Measurements from ENCODE around the gene ZNF687. TPM values are rescaled to one million over a fixed set of nuclear protein-coding genes. Genes with fewer than 3 reads are reported as not detected.

ZNF687 gene
- polyA plus RNA-seq, 1 of the 3 experiments (the other 2 are of a cell fraction): 15.8 TPM

GRCh38 chr1:151266315-151266714 is 15.8 kb upstream of the ZNF687 start:
- H3K4me1 ChIP-seq (ENCODE audit: control insufficient read depth in 1 of 2, insufficient read depth in 2 of 2, low read depth in 1 of 2, low read length in 1 of 2): no peaks in the 10 kb centered on the region
- DNase-seq: no peak
- H3K27me3 ChIP-seq (ENCODE audit: insufficient read depth): no peaks in the 10 kb centered on the region
- no peak overlapping the region for H2AFZ ChIP-seq (ENCODE audit: low read depth)
- H3K27ac ChIP-seq (ENCODE audit: low read depth in 2 of 2, low read length in 1 of 2): no peak overlapping the region
- TF ChIP-seq FOXM1 (IDR thresholded peaks at IDR 0.05; ENCODE audit: low read depth) (no peak), NFIC (IDR thresholded peaks at IDR 0.05; ENCODE audit: borderline replicate concordance) (no peak), YY1 (IDR thresholded peaks at IDR 0.05; ENCODE audit: low read depth) (no peak)
- no peak overlapping the region for H3K9ac ChIP-seq
- 0 out of 2 replicates have a peak, but pooled peaks cover 3% of the 10 kb centered on the region for H4K20me1 ChIP-seq (ENCODE audit: insufficient read depth)
- peaks cover 32 to 48% of the 10 kb centered on the region in 2 experiments for H3K36me3 ChIP-seq (replicated peaks in 1 of 2; ENCODE audit: control insufficient read depth in 1 of 2, insufficient read depth in 2 of 2, low read length in 1 of 2)
- 100% methylated on average over 2 of the region's 3 CpGs for WGBS (ENCODE audit: low lambda C conversion rate)
- H3K4me3 ChIP-seq (ENCODE audit: low read depth in 2 of 2, low read length in 1 of 2): no peak overlapping the region
- ChIA-PET CTCF (interaction anchor here (1.0 to 1.9 kb wide), 3 partner anchors 14 to 77 kb away, joined by 3 to 7 read pairs (median 3); no protein-coding TSS in a partner anchor), POLR2A (no interaction called here)
- H3F3A ChIP-seq (replicated peaks; ENCODE audit: insufficient read depth): peaks cover 6% of the 10 kb centered on the region
- no peaks in the 10 kb centered on the region for H3K9me3 ChIP-seq
- no peaks in the 10 kb centered on the region for H3K9me2 ChIP-seq
- H3K79me2 ChIP-seq (ENCODE audit: insufficient read depth): peaks cover 15% of the 10 kb centered on the region; the same call in 1 of the 2 replicates
- H3K4me2 ChIP-seq: no peak overlapping the region

GRCh38 chr1:151266821-151267220 is 15.3 kb upstream of the ZNF687 start:
- no peak overlapping the region for H2AFZ ChIP-seq (ENCODE audit: low read depth)
- ChIA-PET CTCF (interaction anchor here (1.0 kb wide), 1 partner anchor 74 kb away, joined by 3 read pairs; no protein-coding TSS in a partner anchor), POLR2A (no interaction called here)
- no peaks in the 10 kb centered on the region for H3K9me3 ChIP-seq
- no peak overlapping the region for H3K4me3 ChIP-seq (ENCODE audit: low read depth in 2 of 2, low read length in 1 of 2)
- no peak for DNase-seq
- H3K79me2 ChIP-seq (ENCODE audit: insufficient read depth): peaks cover 10% of the 10 kb centered on the region; the same call in 1 of the 2 replicates
- peaks cover 30 to 48% of the 10 kb centered on the region in 2 experiments for H3K36me3 ChIP-seq (replicated peaks in 1 of 2; ENCODE audit: control insufficient read depth in 1 of 2, insufficient read depth in 2 of 2, low read length in 1 of 2)
- TF ChIP-seq TAF1 (IDR thresholded peaks at IDR 0.05; ENCODE audit: borderline replicate concordance, low read depth, low read length): no peak
- no peak for TF ChIP-seq EZH2phosphoT487 (IDR thresholded peaks at IDR 0.05; ENCODE audit: borderline replicate concordance, low read depth)
- TF ChIP-seq TEAD4 (IDR thresholded peaks at IDR 0.05; ENCODE audit: borderline replicate concordance, insufficient read depth): no peak
- no peak for TF ChIP-seq CTCF (IDR thresholded peaks at IDR 0.05)
- TF ChIP-seq IRF3 (IDR thresholded peaks at IDR 0.05; ENCODE audit: low read depth, low read length): no peak
- no peak for TF ChIP-seq GABPA (IDR thresholded peaks at IDR 0.05; ENCODE audit: low read depth)
- TF ChIP-seq, protein P1, sequence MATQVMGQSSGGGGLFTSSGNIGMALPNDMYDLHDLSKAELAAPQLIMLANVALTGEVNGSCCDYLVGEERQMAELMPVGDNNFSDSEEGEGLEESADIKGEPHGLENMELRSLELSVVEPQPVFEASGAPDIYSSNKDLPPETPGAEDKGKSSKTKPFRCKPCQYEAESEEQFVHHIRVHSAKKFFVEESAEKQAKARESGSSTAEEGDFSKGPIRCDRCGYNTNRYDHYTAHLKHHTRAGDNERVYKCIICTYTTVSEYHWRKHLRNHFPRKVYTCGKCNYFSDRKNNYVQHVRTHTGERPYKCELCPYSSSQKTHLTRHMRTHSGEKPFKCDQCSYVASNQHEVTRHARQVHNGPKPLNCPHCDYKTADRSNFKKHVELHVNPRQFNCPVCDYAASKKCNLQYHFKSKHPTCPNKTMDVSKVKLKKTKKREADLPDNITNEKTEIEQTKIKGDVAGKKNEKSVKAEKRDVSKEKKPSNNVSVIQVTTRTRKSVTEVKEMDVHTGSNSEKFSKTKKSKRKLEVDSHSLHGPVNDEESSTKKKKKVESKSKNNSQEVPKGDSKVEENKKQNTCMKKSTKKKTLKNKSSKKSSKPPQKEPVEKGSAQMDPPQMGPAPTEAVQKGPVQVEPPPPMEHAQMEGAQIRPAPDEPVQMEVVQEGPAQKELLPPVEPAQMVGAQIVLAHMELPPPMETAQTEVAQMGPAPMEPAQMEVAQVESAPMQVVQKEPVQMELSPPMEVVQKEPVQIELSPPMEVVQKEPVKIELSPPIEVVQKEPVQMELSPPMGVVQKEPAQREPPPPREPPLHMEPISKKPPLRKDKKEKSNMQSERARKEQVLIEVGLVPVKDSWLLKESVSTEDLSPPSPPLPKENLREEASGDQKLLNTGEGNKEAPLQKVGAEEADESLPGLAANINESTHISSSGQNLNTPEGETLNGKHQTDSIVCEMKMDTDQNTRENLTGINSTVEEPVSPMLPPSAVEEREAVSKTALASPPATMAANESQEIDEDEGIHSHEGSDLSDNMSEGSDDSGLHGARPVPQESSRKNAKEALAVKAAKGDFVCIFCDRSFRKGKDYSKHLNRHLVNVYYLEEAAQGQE (IDR thresholded peaks at IDR 0.05; ENCODE audit: low read depth, low read length): no peak
- no peak for TF ChIP-seq RFX5 (IDR thresholded peaks at IDR 0.05; ENCODE audit: low read length)
- no peak overlapping the region for H3K9ac ChIP-seq
- H3K27ac ChIP-seq (ENCODE audit: low read depth in 2 of 2, low read length in 1 of 2): no peak overlapping the region
- H4K20me1 ChIP-seq (ENCODE audit: insufficient read depth): 0 out of 2 replicates have a peak, but pooled peaks cover 3% of the 10 kb centered on the region
- H3K27me3 ChIP-seq (ENCODE audit: insufficient read depth): no peaks in the 10 kb centered on the region
- 90% methylated on average over 6 of the region's 8 CpGs for WGBS (ENCODE audit: low lambda C conversion rate)
- no peaks in the 10 kb centered on the region for H3K4me1 ChIP-seq (ENCODE audit: control insufficient read depth in 1 of 2, insufficient read depth in 2 of 2, low read depth in 1 of 2, low read length in 1 of 2)
- peaks cover 10% of the 10 kb centered on the region for H3F3A ChIP-seq (replicated peaks; ENCODE audit: insufficient read depth)
- H3K9me2 ChIP-seq: no peaks in the 10 kb centered on the region
- no peak overlapping the region for H3K4me2 ChIP-seq
